Measurements from ENCODE around the gene CDC14B.

Gene CDC14B

GRCh38 chr9:96500696-96501632, 118.7 kb downstream of the CDC14B start:
- no peak for DNase-seq

GRCh38 chr9:96499257-96499656, 120.4 kb downstream of the CDC14B start:
- DNase-seq = no peak

DNA sequence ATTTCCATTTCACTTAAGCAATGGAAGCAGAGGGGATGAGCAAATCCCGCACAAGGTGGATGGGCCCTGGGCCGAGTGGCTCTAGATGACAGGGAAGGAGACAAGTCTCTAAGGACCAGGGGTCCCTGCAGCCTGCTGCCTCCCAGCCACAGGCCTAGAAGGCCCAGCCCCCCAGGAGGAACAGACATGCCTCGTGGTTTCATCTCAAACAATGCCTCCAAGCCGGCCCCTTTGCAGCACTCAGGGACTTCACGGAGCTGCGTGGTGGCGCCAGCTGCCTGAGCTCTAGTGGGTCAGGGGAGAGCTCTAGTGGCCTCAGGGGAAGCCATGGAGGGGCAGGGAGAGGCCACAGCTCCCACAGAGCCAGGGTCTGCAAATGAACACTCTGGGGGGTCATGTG, 120.8 kb downstream of the CDC14B start:
- no peak for DNase-seq

DNA sequence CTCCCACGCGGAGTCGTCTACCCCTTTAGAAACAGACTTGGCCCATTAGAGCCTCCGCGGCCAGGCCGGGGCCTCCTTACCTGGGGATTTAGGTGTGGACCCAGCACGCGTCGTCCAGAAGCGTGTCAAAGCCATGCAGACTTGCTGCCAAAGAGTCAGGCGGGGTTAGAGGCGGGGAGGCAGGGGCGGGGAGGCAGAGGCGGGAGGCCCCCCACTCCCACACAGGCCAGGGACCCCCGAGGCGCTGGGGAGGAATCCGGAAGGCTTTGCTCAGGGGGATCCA, 122.6 kb downstream of the CDC14B start:
- no peak for DNase-seq

DNA sequence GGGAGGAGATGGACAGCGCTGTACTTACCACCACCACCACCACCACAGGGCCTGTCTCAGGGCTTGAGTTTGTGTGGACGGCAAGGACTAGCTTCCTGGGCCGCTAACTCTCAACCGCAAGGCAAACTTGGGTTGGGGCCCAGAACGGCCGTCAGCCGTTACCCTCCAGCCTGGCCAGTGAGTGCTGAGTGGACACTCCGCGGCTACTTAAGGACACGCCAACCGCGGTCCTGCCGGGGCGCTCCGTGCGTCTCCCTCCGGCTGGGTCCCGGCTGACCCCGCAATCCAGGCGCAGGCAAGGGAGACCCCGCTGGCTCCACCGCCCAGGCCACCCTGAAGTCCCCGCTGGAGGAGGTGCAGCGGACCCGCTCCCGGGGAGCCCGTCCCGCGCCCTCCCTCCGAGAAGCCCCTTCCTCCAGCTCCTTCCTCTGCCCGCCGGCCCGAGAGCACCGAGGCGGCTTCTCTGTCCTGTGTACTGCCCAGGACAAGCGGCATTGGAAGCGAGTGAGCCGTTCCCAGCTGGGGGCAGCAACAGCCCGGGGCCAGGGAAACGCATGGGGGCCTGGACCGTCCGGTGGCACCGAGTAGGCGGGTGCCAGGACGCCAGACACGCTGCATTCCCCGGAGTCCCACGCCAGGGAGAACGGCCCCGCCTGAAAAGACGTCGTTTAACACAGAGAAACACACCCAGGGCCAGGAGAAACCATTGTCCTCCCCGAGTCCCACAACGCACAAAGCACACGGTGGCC, 123.1 kb downstream of the CDC14B start:
- no peak for DNase-seq

- DNase-seq = no peak
Observed at GRCh38 chr9:96495341-96495740, 124.3 kb downstream of the CDC14B start.

DNA sequence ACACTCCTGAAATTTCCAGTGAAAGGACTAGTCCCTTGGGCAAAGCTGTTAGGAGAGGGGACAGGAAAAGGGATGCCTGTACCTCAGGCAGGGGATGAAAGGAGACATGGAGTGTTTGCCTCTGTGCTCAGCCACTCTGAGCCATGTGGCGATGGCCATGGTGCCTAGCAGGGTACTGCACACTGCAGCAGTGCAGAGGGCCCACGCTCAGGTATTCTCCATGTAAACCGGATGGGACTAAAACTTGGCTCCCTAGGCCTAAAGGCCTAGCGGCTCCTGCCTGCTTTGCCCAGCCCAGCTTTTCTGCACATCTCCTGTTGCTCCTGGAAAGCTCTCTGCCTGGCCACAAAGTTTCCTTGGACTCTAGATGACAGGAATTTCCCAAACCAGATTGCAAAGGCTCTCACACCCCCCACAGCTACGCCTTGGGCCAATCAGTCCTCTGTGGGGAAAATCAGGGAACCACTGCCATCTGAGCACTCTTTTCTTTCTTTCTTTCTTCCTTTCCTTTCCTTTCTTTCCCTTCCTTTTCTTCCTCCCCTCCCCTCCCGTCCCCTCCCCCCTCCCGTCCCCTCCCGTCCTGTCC, 125.3 kb downstream of the CDC14B start:
- no peak for DNase-seq

DNA sequence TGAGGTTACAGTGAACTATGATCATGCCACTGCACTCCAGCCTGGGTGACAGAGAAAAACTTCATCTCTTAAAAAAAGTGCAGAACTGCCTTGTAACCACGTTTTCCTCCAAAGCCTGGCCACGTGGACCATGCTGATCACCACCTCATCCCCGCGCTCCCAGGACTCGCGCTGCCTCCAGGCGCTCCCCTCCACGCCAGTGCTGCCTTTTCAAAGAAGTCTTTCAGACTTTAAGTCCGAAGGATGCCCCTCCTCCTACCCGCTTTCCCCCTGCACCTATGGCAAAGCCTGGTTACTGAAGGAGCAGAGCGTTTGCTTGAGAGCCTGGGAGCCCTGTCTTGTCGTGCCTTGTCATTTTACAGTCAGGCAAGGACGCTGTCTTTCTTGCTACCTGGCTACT, 125.9 kb downstream of the CDC14B start:
- DNase-seq = no peak

DNA sequence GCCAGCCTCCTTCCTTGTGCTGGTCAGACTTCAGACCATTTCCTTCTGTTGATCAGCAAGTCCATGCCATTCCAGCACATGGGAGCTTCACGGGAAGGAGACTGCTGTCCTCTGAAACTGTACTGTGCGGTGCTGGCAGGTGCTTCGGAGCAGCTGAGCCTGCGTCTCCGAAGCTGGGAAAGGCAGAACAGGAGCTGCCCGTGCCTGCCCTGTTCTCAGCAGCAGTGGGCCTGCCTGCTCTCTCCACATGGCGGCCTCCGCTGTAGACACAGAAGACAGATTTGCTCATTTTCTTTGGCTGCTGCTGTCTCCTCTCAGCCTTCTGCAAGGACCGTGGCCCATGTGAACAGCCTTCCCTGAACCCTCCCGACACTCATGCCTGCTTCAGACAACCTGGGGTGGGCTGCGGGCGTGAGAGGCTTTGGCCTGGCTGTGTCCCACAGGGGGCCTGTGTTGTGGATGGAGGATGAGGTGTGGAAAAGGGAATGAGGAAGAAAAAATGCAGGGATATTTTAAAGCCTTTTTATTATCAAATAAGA, 126.6 kb downstream of the CDC14B start:
- no peak for DNase-seq

DNA sequence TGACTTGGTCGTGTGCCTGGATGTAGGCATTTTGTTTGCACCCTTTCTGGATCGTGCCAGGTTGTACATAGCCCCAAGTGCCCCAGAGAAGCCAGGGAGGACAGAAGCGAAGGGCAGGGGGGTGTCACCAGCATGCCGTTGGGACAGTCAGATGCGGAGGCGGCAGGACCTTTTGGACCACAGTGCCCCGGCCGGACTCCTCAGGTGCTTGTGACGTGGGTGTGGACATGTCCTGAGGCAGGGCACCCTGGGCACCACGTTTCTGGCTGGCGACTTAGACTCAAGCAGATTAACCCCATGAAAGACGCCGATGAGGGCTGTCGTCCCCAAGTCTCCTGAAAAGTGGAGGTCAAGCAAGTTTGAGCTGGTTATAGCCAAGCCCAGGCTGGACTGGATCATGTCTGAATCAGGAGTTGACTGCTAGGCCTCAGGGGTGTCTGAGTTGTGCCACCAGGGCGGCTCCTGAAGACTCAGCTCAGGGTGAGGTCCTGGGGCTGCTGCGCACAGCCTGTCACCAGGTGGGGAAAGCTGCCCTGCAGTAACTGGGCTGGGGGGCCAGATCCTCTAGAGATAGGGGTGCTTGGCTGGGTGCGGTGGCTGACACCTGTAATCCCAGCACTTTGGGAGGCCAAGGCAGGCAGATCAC, 127.6 kb downstream of the CDC14B start:
- DNase-seq = no peak

DNA sequence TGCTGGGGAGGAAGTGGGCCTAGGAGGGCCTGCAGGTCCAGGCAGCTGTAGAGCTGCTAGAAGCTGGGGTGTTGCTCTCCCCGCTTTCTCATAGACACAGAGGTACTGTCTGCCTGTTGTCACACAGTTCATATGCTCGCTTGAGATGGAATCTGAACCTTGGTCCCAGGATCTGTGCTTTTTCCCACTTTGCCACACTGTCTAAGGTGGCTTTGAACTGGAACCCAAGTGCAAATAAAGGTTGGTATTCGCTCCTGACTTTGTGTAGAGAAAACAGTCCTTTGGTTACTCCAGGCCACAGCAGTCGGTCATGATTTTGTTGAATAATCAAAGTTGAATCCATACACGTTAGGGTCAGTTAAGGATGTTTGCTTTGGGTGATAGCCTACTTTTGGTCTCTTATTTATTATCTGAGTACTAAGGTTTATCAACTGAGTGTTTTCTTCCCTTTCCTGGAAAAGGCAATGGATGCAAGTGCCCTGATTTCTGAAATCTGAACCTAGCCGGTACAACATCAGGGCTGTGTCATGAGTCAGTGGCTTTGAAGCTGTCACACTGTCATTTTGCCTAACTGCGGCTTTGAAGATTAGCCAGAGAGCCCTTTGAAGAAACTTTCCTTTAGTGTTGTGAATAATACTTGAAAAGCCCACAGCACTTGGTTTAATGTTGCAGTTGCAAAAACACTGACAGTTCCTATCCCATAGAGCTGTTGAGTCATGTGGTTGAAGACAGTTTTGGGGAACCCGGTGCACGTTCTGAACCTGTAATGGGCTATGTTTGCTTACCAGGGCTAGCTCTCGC, 128.4 kb downstream of the CDC14B start:
- DNase-seq = no peak

- DNase-seq = no peak
Observed at GRCh38 chr9:96490534-96491078, 129.0 kb downstream of the CDC14B start.

GRCh38 chr9:96489482-96489979, 130.1 kb downstream of the CDC14B start:
- DNase-seq = no peak

DNA sequence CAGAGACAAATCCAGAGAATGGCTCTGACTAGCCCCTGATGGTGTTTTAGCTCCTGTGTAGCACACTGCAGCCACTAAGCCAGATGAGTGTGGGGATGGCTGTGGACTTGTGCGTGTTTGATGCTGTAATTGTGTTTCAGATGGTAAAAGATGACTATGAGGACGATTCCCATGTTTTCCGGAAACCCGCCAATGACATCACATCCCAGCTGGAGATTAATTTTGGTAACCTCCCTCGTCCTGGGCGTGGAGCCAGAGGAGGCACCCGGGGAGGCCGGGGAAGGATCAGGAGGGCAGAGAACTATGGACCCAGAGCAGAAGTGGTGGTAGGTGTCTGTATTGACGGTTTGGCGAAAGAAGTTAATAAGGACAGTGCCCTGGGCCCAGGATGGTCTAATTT, 131.7 kb downstream of the CDC14B start:
- DNase-seq = no peak

DNA sequence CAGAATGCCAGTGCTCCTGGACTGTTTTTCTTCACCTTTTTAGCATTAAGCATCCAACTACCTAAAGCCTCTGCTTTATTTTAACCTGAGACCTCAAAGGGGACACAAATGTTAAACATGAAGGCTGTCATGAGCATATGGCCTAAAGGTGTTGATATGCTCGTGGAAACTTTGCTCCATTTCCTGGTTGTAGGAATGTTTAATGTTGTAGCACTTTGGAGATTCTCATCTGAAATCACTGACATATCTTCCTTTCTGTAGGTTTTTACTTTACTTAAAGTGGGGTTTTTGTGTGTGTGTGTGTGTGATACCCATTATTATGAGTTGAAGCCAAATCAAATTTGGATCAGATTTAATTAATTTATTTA, 132.6 kb downstream of the CDC14B start:
- DNase-seq = no peak

DNA sequence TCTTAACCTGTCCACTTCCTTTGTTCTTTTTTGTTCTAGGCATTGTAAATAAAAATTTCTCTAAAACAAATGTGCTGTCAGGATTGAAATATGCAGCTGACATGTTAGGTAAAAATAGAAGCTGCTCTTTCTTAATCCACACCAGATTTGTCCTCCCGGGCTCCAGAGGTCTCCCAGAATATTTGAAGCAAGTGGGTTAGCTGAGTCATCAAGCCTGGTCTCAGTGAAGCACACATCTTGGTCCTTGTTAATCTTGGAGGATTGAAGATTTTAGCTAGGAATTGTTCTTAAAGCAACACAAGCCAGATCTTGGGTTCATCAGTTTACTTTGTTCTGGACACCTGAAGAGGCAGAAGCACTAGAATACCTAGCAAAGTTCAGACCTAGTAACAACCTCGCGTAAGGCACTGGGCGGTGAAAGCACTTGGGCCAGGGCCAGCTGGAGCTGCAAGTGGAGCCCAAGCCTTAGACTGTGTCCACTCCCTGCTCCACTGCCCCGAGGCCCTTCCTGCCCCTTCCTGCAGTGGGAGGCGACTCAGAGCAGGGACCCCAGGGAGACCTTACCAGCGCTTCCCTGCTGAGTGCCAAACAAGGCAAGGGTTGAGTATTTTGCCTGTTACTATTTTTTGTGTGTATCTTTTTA, 133.1 kb downstream of the CDC14B start:
- no peak for DNase-seq

DNA sequence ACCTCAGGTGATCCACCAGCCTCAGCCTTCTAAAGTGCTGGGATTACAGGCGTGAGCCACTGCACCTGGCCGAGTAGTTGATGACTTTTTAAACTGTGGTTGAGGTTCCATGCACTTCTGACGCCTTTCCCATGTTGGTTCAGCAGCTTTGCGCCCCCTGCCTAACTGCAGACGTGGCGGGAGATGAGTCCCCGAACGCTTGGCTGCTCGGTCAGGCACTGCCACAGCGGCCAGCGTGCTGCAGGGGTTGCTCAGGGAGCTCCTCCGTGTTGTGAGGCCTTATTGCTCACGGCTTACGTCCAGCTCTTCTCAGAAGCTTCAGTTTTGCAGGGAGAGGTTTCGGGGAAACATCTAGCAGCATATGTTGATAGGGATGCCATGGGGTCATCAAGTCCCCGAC, 134.4 kb downstream of the CDC14B start:
- no peak for DNase-seq

GRCh38 chr9:96484521-96484931, 135.1 kb downstream of the CDC14B start:
- peak; percentile 21 for DNase-seq

DNA sequence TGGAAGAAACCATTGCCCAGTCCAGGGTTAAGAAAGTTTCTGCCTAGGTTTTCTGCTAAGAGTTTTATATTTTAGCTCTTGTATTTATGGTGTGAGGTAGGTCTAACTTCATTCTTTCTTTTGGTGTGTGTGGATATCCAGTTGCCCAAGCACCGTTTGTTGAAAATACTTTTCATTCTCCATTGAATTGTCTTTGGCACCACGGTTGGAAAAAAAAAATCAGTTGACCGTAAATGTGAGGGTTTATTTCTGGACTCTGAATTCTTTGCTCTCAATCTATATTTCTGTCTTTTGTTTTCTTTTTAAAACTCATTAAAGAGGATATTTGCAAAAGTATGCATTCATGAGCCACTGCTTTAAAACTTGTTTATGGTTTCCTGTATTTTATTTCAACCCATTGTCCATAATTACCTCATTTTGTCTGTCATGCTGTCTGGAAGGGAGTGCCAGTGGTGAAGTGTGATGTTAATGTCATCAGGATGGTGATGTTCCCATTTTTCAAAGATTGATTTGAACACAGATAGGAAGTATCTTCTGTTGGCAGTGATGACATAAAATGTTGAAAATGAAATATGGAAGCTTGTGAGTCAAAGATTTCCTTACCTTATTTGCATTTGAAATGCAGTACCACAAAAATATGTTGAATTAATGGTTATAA, 135.8 kb downstream of the CDC14B start:
- peak; percentile 78 for DNase-seq

DNA sequence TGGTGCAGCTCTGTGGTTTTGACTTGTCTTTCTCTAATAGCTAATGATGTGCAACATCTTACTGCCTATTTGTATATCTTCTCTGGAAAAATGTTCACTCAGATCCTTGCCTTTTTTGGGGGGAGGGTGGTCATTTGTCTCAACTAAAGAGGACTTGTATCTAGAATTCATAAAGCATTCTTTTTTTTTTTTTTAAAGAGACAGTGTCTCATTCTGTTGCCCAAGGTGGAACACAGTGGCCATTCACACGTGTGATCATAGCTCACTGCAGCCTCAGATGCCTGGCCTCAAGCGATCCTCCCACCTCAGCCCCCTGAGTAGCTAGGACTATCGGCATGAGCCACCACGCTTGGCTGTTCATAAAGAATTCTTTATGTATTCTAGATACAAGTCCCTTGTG, 136.4 kb downstream of the CDC14B start:
- no peak for DNase-seq

DNA sequence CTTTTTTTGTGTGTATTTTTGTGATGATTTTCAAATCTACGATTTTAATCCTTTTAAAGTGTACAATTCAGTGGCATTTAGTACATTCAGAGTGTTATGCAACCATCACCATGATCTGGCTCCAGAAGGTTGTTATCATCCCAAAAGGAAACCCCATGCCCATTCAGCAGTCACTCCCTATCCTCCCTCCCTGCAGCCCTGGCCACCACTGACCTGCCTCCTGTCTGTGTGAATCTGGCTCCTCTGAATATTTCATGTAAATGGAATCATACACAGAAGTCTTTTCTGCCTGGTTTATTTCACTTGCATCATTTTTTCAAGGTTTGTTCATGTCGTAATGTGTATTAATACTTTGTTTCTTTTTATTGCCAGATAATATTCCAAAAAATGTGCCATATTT, 137.2 kb downstream of the CDC14B start:
- no peak for DNase-seq

All from inflammatory macrophage treated with lipopolysaccharide for 4 hours (primary cell).